Pons (tissue), 1 donor: ENCODE measurements around the gene HOXC13.

Experiments used
- DNase-seq: peaks from one replicate; pipeline ENCODE4 v3.0.0-alpha.2; 2016; ENCODE audit warnings: low spot score

Gene HOXC13

DNA sequence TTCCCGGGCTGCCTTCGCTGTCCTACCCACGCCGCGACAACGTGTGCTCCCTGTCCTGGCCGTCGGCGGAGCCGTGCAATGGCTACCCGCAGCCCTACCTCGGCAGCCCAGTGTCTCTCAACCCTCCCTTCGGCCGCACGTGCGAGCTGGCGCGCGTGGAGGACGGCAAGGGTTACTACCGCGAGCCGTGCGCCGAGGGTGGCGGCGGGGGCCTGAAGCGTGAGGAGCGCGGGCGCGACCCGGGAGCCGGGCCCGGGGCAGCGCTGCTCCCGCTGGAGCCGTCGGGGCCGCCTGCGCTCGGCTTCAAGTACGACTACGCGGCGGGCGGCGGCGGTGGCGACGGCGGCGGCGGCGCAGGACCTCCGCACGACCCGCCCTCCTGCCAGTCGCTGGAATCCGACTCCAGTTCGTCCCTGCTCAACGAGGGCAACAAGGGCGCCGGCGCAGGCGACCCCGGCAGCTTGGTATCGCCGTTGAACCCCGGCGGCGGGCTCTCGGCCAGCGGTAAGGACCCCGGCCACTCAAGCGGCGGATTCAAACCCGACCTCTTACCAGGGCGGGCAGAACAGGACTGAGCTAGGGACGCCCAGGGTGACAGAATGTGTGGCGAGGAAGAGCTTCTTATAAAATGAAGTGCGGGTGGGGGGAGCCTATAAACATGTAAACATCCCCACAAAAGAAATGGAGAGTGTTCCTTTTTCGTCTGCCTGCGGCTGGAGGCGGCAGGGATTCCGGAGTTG lies 16.6 kb downstream of the HOXC13 start:
- DNase-seq, result no peak

GRCh38 chr12:53955776-53956250 lies 17.2 kb downstream of the HOXC13 start:
- no peak for DNase-seq

DNA sequence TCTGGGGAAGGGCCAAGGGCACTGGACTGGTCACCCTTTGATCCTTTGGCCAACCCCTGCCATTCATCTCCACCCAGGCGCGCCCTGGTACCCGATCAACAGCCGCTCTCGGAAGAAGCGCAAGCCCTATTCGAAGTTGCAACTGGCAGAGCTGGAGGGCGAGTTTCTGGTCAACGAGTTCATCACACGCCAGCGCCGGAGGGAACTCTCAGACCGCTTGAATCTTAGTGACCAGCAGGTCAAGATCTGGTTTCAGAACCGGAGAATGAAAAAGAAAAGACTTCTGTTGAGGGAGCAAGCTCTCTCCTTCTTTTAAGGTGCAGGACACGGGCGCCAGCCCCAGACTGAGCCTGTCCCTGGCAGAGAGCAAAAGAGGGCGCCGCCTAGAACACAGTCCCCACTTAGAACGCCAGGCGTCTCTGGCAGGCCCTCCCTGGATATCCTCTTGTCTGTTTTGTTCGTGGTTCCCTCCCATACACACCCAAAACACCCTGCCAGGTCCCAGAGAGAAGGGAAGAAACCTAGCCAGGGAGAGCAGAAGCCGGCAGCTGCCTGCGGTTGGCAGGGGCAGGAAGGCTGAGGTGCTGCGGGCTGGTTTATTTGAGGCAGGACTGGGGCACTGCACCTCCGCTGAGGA lies 17.7 kb downstream of the HOXC13 start:
- DNase-seq, result no peak

DNA sequence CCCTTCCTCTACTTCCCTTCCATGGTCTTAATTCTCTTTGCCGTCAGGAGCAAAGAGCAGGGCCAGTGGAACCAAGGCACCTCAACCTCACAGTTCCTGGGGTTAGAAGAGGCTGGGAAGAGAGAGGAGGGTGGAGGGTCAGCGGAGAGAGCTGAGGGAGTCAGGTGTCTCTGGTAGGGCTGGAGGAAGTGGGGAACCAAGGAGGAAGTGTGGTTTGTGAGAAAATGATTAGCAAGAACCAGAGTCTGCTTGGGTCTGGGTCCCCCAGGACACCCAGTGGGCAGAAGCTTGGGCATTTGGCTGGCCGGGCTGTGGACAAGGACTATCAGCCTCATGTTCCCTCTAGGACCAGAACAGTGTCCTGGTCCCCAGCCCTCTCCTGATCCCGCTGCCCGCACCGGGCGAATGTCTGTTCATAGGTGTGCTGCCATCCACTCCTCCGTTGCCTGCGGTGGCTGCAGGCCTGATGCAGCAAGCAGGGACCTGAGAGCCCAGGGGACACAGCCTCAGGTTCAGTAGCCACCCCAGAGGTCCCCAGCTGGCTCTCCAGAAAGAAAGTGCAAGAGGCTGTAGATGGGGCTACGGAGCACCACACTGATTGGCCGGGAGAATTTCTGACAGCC lies 18.4 kb downstream of the HOXC13 start:
- DNase-seq, result no peak

- no peak for DNase-seq
Measured at GRCh38 chr12:53958128-53958527, 19.5 kb downstream of the HOXC13 start.

DNA sequence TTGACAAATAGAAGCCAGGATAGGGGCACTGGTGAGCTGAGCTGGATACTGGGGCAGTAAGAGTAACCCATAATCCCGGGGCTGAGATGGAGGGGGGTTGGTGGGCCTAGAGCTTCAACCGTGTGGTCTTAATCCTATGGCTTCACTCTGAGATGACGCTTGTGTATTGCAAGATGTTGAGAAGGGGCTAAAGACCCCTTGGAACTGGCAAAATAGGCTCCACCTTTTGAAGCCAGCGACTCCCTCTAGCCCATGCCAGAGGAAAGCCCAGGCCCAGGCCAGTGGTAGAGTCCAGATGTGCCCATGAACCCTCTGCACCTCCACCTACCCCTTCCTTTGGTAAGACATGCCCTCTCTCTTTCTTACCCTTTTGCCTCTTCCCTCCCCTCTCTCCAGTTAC lies 20.7 kb downstream of the HOXC13 start:
- no peak for DNase-seq

GRCh38 chr12:53960187-53961024 lies 21.8 kb downstream of the HOXC13 start:
- no peak for DNase-seq

DNA sequence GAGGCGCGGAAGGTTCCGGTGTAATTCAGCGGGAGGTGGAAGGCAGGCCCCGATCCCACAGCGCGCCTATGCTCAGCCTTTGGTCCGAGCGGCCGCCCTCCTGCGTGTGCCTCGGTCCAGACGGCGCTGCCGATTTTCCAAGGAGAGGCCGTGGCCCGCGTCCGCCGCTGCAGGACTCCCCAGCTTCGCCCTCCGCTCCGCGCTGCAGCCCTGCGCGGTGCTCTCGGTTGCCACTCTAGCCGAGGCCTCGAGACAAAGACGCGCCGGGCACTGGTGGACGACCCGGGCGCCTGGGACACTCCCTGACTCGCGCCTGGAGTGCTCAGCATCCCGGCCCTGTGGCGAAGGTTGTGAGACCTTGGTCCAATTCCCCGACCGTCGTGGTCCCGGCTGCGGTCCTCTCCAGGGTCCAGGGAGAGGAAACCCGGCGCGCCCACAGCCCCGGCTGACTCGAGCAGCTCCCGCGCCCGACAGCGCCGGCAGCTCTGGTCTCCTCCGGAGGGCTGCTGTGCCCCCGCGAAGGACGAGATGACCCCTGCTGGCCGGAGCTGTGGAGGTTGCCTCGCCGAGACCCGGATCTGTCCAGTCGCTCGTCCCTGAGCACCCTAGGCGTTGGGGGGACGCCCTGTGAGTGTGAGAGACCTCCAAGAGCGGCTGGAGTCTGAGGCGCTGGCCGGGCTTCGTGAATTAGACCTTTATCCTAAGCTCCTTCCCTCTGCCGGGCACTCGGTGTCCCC lies 22.6 kb downstream of the HOXC13 start:
- no peak for DNase-seq

DNA sequence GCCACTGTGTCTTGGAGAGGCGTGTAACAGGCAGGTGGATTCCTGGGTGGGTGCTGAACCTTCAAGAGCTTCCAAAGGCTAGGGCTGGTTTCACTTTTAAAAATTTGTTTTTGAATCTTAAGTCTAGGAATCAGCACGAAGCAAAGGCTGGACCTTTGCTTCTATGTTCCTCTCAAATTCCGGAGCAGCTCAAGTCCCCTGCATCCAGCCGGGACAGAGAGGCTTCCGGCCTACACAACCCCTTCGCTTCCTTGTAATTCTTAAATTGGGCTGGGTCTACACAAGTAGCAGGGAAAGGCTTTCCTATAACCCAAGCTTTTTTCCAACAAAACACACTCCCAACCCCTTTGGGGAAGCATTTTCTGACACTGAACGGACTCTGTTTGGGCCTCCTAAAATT lies 24.4 kb downstream of the HOXC13 start:
- DNase-seq, result no peak

DNA sequence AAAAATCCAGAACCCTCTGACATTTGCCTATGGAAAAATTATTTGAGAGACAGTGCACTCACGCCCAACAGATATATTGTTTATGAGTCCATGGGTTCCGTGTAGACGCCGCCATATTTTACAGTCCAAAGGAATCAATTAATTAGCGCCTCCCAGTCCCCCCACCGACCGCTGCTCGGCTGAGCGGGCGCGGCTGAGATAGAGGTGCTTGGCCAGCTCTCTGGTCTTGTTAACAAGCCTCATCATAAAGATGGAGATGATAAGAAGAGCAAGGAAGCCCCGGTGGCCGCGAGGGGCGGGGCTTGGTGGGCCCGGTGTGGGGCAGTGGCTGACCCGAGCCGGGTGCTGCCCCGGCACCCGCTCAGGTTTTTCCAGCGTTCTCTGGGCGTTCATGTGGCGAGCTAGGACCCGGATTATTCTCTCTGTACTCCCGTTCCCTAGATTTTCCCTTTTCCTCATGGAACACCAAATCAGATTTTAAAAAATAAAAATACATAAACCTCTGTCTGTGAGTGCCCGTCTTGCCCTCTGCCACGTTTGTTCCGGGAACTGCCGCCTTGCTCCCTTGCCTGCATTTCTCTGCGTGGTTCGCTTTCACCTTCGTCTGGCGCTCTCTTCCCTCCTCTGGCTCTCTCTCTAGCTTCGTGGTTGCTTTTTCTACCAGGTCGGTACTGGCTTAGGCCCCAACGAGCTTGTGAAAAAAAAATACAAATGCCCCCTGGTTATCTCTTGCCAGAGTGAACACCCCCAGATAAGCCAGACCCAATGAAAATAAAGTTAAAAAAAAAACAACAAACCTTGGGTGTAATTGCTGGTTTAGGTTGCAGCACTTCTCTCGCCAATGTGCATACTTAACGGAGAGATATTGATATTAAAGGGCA lies 25.0 kb downstream of the HOXC13 start:
- DNase-seq, result no peak

DNA sequence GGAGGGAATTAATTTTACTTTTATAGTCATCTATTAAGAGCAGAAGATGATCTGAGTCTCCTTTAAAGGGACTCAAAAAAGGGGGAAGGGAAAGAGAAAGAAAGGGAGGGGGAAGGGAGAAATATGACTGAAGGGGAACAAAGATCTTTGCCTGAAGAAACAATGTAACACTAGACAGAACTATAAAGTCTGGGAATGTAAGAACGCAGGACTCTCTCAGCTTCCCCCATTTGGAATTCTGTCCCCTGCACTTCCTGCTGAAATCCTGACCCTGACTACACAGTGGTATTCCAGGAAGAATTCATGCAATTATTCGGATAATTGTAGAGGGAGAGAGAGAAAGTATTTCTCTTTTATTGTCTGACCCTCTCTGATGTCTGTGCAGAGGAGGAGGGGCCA lies 25.7 kb downstream of the HOXC13 start:
- DNase-seq, result no peak

- DNase-seq, result no peak
Measured at GRCh38 chr12:53965281-53966084, 26.9 kb downstream of the HOXC13 start.

DNA sequence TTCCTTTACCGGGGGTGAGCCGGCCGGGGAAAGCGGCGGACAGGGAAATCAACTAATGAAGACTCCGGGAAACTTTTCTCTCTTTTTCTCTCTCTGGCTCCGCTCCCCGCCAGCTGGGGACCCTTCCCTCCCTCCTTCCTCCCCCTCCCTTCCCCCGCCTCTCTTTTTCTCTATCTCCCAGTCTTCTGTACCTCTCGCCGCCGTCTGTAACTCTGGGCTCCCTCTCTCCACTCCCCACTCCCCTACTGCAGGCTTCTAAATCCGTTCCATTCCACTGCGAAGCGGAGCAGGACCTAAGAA lies 27.4 kb downstream of the HOXC13 start:
- DNase-seq, result no peak

DNA sequence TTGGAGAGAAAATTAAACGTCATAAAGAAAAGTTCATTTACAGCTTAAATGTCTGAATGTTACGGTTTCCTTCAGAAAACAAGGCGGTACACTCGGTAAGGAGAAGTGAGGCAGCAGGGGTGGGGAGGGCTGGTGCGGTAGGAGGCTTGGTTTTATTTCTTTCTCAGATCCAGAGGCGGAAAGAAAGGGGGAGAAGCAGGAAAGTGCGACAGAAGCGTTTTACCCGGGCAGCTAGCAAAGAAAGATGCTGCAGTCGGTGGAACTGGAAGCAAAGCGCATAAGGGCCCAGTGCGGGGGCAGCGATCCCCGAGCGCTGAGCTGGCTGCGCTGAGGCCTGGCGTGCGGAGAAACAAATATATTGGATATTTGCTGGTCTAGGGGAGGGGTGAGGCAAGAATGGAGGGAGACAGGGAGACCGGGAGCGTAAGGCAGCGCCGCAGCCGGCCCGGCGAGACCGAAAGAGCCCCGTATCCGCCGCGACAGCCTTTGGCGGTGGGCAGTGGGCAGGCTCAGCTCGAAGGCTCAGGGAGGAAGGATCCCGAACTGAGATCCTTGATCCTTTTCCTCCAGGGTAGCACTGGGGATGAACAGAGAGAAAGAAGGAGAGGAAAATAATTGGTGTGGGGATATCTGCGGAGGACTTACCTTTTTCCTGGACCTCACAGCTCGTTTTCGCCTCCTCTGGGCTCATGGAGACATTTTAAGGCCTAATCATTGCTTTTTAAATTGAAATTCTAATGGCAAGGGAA lies 27.9 kb downstream of the HOXC13 start:
- DNase-seq, result no peak

- no peak for DNase-seq
Measured at GRCh38 chr12:53967421-53967925, 28.8 kb downstream of the HOXC13 start.

- DNase-seq, result no peak
Measured at GRCh38 chr12:53968214-53969127, 29.8 kb downstream of the HOXC13 start.

DNA sequence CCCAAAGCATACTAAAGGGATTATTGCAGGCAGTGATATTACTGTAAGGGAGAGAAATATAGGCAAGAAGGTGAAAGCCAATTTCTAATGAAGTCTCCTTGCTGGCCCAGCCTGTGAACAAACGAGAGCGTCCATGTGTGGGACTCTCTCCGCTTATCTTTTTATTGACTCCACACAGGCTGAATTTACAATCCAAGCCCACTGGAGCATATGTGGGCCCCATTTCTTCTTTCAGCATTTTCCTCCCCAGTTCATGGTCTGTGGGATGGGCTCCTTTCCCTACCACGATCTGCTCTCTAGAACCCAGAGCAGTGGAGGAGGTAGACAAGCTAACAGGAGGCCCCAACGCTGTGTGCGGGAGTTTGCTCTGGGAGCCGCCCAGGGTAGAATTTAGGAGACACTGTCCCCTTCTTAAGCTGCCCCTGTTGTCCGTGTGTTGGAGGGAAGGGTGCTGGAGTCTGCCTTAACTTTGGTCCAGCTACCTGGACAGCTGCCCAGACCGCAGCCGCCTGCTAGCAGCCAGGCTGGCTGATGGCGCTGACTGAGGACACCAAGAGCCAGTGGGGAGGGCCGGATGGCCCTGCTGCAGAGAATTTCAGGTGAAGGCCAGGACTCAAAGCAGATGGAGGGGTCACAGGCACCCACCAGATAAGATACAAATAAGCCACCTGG lies 31.1 kb downstream of the HOXC13 start:
- DNase-seq, result no peak
